Common myeloid progenitor, CD34-positive (primary cell): ENCODE data around the gene CSF2.

Source experiments
- CTCF ChIA-PET: fragments of 350-600 bp; sonication (Branson Sonifier 250); formaldehyde crosslinking; loops from one replicate; lab custom pipeline; 2021; ENCODE audit warnings: antibody characterized with exemption; lab: Charles Lee
- POLR2A ChIA-PET: fragments of 350-600 bp; sonication (Branson Sonifier 250); formaldehyde crosslinking; loops from one replicate; lab custom pipeline; 2021; ENCODE audit warnings: antibody characterized with exemption; lab: Charles Lee
- DNase-seq, 3 donors: peaks; one replicate each; pipeline versions ENCODE4 v3.0.0 to v3.0.0-alpha.2; 2013
- H3K27ac ChIP-seq, 2 experiments: 1 replicate in 1 of 2; 2 replicates in 1 of 2; pipeline ENCODE4 v1.7.0; 2013; ENCODE audit warnings: inconsistent platforms in 2 of 2, low read length in 2 of 2, mild to moderate bottlenecking in 2 of 2, low read depth in 1 of 2, moderate library complexity in 1 of 2; ENCODE audit not compliant: severe bottlenecking in 2 of 2, insufficient read depth in 1 of 2, poor library complexity in 1 of 2
- H3K27me3 ChIP-seq, 5 experiments: replicated peaks in 2 of 5; 1 replicate in 3 of 5; 2 replicates in 2 of 5; pipeline versions ENCODE4 v1.6.1 to v1.7.0; 2013; ENCODE audit warnings: low read length in 4 of 5, mild to moderate bottlenecking in 2 of 5, moderate library complexity in 2 of 5, inconsistent platforms in 1 of 5; ENCODE audit not compliant: insufficient read depth in 5 of 5, control insufficient read depth in 4 of 5
- H3K36me3 ChIP-seq, 4 experiments: 1 replicate in 2 of 4; 2 replicates in 2 of 4; pipeline versions ENCODE4 v1.6.1 to v1.7.0; 2013; ENCODE audit warnings: low read length in 3 of 4, control low read depth in 1 of 4, mild to moderate bottlenecking in 1 of 4; ENCODE audit not compliant: control insufficient read depth in 4 of 4, insufficient read depth in 4 of 4
- H3K4me1 ChIP-seq, 4 experiments: 1 replicate in 3 of 4; 2 replicates in 1 of 4; pipeline versions ENCODE4 v1.6.1 to v1.7.1; 2013; ENCODE audit warnings: low read length in 3 of 4, mild to moderate bottlenecking in 3 of 4, control low read depth in 1 of 4, inconsistent platforms in 1 of 4, moderate library complexity in 1 of 4; ENCODE audit not compliant: control insufficient read depth in 4 of 4, insufficient read depth in 4 of 4; ENCODE audit errors: control extremely low read depth in 1 of 4
- H3K4me3 ChIP-seq, 7 experiments: 1 replicate in 4 of 7; 2 replicates in 3 of 7; pipeline versions ENCODE4 v1.5.1 to v1.7.0; 2013; ENCODE audit warnings: mild to moderate bottlenecking in 7 of 7, low read length in 6 of 7, moderate library complexity in 6 of 7, inconsistent platforms in 2 of 7, low read depth in 2 of 7, control low read depth in 1 of 7; ENCODE audit not compliant: insufficient read depth in 4 of 7, control insufficient read depth in 1 of 7; ENCODE audit errors: extremely low read depth in 1 of 7
- H3K9me3 ChIP-seq, 5 experiments: 1 replicate in 4 of 5; 2 replicates in 1 of 5; pipeline versions ENCODE4 v1.6.1 to v1.7.1; 2013; ENCODE audit warnings: low read length in 4 of 5, mild to moderate bottlenecking in 2 of 5, inconsistent platforms in 1 of 5, low read depth in 1 of 5, moderate library complexity in 1 of 5; ENCODE audit not compliant: control insufficient read depth in 4 of 5, insufficient read depth in 2 of 5; ENCODE audit errors: control extremely low read depth in 1 of 5
- whole genome bisulfite sequencing: methylation state at CpG from one replicate; pipeline ENCODE4 v1.1.5; 2013; ENCODE audit not compliant: insufficient coverage; 5-methylcytosine and 5-hydroxymethylcytosine counted together

CSF2 gene

GRCh38 chr5:132076983-132077382 is 3.4 kb downstream of the CSF2 start:
- H3K4me3 ChIP-seq = no peak overlapping the region
- H3K27ac ChIP-seq = no peak overlapping the region
- ChIA-PET POLR2A (no interaction called here), CTCF (interaction anchor here (0.9 to 1.8 kb wide), 4 partner anchors 10 to 165 kb away, joined by 3 to 5 read pairs (median 3); no protein-coding TSS in a partner anchor)
- no peaks in the 10 kb centered on the region for H3K27me3 ChIP-seq
- no peak for DNase-seq
- WGBS = 89% methylated on average over 4 of the region's 8 CpGs
- H3K4me1 ChIP-seq = peaks cover 0 to 17% (median 5%) of the 10 kb centered on the region in 4 experiments
- H3K36me3 ChIP-seq = no peaks in the 10 kb centered on the region
- H3K9me3 ChIP-seq = no peaks in the 10 kb centered on the region

DNA sequence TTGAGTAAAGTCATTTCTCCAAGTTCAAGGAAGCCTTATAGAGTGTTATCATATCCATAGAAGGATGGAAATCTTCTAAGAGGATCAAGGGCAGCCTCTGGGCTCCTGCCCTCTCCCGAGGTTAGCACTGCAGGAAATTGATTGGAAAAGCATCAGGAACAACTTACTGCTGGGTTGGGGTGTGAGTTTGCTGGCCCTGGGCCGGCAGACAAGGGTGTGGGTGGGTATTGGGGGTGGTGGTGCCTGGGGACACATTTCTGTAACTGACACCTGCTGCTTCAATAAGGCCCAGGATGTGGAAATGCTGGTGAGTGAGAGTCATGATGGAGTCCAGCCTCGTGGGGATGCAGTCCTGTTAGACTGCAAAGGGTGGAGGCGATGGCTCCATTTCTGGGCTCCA is 5.5 kb downstream of the CSF2 start:
- Histone ChIP-seq H3K36me3 (no peaks in the 10 kb centered on the region), H3K27ac (no peak overlapping the region), H3K27me3 (no peaks in the 10 kb centered on the region), H3K4me3 (no peak overlapping the region), H3K9me3 (no peaks in the 10 kb centered on the region), H3K4me1 (peaks cover 0 to 14% (median 8%) of the 10 kb centered on the region in 4 experiments)
- no peak for DNase-seq
- CTCF ChIA-PET = interaction anchor here (1.4 to 1.9 kb wide), 4 partner anchors 8 to 17 kb away, joined by 3 to 5 read pairs (median 4); no protein-coding TSS in a partner anchor
- POLR2A ChIA-PET = interaction anchor here (1.2 kb wide), 1 partner anchor 14 kb away, joined by 3 read pairs; no protein-coding TSS in a partner anchor
- WGBS = 88% methylated on average over 4 of the region's 4 CpGs

DNA sequence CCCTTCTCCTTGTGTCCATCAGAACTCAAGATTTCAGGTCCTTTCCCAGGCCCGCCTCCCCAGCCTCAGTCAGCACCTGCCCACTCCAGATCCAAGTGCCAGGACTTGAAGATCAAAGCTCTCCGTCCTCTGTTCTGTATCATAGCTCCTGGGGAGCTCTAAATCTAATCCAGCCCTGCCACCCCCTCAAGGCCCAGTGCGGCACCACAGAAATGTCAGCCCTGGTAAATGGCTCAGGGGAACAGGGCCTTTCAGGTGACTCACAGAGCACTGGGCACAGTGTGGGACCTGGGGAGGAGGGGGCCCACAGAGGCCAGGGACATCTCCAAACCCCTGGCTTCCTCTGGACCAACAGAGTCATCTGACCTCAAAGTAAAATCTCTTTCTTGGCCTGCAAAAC is 6.0 kb downstream of the CSF2 start:
- POLR2A ChIA-PET = no interaction called here
- WGBS = 100% methylated on average over 2 of the region's 3 CpGs

GRCh38 chr5:132080595-132080994 is 7.0 kb downstream of the CSF2 start:
- H3K27ac ChIP-seq = no peak overlapping the region
- ChIA-PET CTCF (interaction anchor here (1.0 to 2.0 kb wide), 5 partner anchors 8 to 22 kb away, joined by 3 to 7 read pairs (median 4); no protein-coding TSS in a partner anchor), POLR2A (no interaction called here)
- H3K27me3 ChIP-seq = no peaks in the 10 kb centered on the region
- no peaks in the 10 kb centered on the region for H3K9me3 ChIP-seq
- DNase-seq = no peak
- peaks cover 0 to 14% (median 5%) of the 10 kb centered on the region in 4 experiments for H3K4me1 ChIP-seq
- no peak overlapping the region for H3K4me3 ChIP-seq
- H3K36me3 ChIP-seq = no peaks in the 10 kb centered on the region
- WGBS = 89% methylated on average over 3 of the region's 3 CpGs

More for the DNA sequence above, 6.0 kb downstream of the CSF2 start:
- no peak overlapping the region for H3K4me3 ChIP-seq
- H3K27ac ChIP-seq = no peak overlapping the region
- no peak for DNase-seq
- H3K36me3 ChIP-seq = no peaks in the 10 kb centered on the region
- CTCF ChIA-PET = interaction anchor here (1.4 to 2.0 kb wide), 3 partner anchors 9 to 15 kb away, joined by 3 to 7 read pairs (median 4); no protein-coding TSS in a partner anchor
- no peaks in the 10 kb centered on the region for H3K9me3 ChIP-seq
- no peaks in the 10 kb centered on the region for H3K27me3 ChIP-seq
- H3K4me1 ChIP-seq = peaks cover 0 to 14% (median 7%) of the 10 kb centered on the region in 4 experiments

DNA sequence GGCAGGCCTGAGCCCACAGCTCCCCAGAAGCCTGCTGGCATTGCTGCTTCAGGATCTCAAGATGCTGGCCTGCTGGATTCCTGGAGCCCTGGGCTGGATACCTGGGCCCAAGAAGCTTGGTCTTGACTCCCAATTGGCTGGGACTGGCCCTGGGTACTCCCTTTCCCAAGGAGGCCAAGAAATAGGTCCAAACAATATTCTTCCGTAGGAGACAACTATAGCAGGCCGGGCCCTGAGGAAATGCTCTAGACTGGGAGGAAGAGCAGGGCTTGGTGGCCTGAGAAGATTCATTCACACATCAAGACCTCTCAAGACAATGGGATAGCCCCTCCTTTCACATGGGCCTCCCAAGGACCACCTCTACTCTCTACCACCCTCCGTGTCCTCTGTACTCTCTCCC is 7.9 kb downstream of the CSF2 start:
- peaks cover 0 to 17% (median 4%) of the 10 kb centered on the region in 4 experiments for H3K4me1 ChIP-seq
- H3K27me3 ChIP-seq = no peaks in the 10 kb centered on the region
- H3K27ac ChIP-seq = no peak overlapping the region
- ChIA-PET CTCF (interaction anchor here (0.7 to 2.0 kb wide), 3 partner anchors 9 to 21 kb away, joined by 3 to 7 read pairs (median 4); no protein-coding TSS in a partner anchor), POLR2A (no interaction called here)
- no peak overlapping the region for H3K4me3 ChIP-seq
- H3K36me3 ChIP-seq = no peaks in the 10 kb centered on the region
- DNase-seq = no peak
- 100% methylated on average over 3 of the region's 3 CpGs for WGBS
- H3K9me3 ChIP-seq = no peaks in the 10 kb centered on the region

DNA sequence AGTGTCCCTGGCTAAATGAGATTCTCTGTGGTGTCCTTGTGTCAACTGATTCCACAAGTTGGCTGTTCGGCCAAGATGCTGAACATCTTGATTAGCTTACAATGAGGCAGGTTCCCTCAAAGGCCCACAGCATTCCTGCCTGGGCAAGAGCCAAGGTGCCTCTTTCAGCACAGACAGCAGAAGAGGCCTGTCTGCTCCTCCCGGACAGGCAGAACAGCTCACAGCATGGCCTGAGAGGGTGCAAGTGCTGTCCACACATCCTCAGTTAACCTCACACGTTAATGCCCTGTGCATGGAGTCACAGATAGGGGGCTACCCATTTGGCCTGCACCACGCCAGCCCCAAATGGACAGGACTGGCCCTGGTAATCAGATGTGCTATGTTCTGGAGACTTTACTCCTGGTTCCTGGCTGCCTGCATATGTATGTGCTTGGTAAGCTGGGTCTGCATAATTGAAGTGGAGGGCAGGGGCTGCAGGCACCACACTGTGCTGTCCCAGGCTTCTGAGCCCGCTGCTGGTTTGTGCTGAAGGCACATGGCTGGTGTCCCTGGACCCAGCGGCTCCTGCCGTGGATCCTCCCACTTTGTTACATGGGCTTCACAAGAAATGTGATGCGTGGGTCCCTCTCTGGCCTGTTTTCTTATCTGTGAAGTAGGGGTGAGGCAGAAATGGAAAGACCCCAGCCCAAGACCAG is 8.9 kb downstream of the CSF2 start:
- peaks cover 0 to 2% (median 0%) of the 10 kb centered on the region in 5 experiments for H3K27me3 ChIP-seq
- ChIA-PET POLR2A (interaction anchor here (0.6 kb wide), 1 partner anchor 15 kb away, joined by 3 read pairs; no protein-coding TSS in a partner anchor), CTCF (interaction anchor here (1.0 to 3.1 kb wide), 5 partner anchors 11 to 52 kb away, joined by 3 to 11 read pairs (median 4); no protein-coding TSS in a partner anchor)
- DNase-seq = no peak
- no peak overlapping the region for H3K27ac ChIP-seq
- WGBS = 97% methylated on average over 8 of the region's 8 CpGs
- H3K9me3 ChIP-seq = no peaks in the 10 kb centered on the region
- H3K4me1 ChIP-seq = peaks cover 0 to 17% (median 4%) of the 10 kb centered on the region in 4 experiments
- H3K4me3 ChIP-seq = no peak overlapping the region
- no peaks in the 10 kb centered on the region for H3K36me3 ChIP-seq
